Esophagus squamous epithelium (tissue), 5 donors: ENCODE measurements around the gene CELSR3. TPM values are rescaled to one million over a fixed set of nuclear protein-coding genes. Genes with fewer than 3 reads are reported as not detected.
A peak's percentile ranks its signal among the peaks of the same experiment; 100 is the strongest.

Experiments
- DNase-seq: peaks from one replicate; lab custom pipeline; 2025; lab: John Stamatoyannopoulos, UW
- H3K27ac ChIP-seq, 4 donors: fragments of 200-600 bp; sonication (generic); one replicate each; pipeline ENCODE4 v1.5.1; 2016 to 2019; ENCODE audit warnings: mild to moderate bottlenecking in 1 of 4
- H3K27me3 ChIP-seq, 4 donors: fragments of 200-600 bp; sonication (generic); 1 replicate in 3 of 4; 2 replicates in 1 of 4; pipeline versions ENCODE4 v1.5.1 to v1.6.0; 2017 to 2021; ENCODE audit warnings: antibody characterized with exemption in 1 of 4
- H3K36me3 ChIP-seq, 3 donors: fragments of 200-600 bp; sonication (generic); one replicate each; pipeline ENCODE4 v1.5.1; 2016 to 2019
- H3K4me1 ChIP-seq, 3 donors: fragments of 200-600 bp; sonication (generic); one replicate each; pipeline ENCODE4 v1.5.1; 2017 to 2019
- H3K4me3 ChIP-seq, 4 donors: fragments of 200-600 bp; sonication (generic); 1 replicate in 3 of 4; 2 replicates in 1 of 4; pipeline ENCODE4 v1.5.1; 2016 to 2019; ENCODE audit warnings: mild to moderate bottlenecking in 2 of 4, moderate library complexity in 1 of 4
- H3K9me3 ChIP-seq, 3 donors: fragments of 200-600 bp; sonication (generic); one replicate each; pipeline ENCODE4 v1.5.1; 2016 to 2019
- CTCF ChIP-seq, 6 experiments: fragments of 450-650 bp in 4 of 6; fragments of 200-600 bp in 2 of 6; sonication (generic) in 2 of 6; IDR thresholded peaks; one replicate each; pipeline ENCODE4 v1.5.1; 2016 to 2019; ENCODE audit warnings: antibody characterized with exemption in 6 of 6, mild to moderate bottlenecking in 4 of 6, moderate library complexity in 4 of 6
- POLR2A ChIP-seq, 4 donors: fragments of 450-650 bp; IDR thresholded peaks; one replicate each; pipeline ENCODE4 v1.6.1; 2017; ENCODE audit warnings: antibody characterized with exemption in 4 of 4, mild to moderate bottlenecking in 4 of 4, moderate library complexity in 3 of 4
- WGBS, 2 donors: methylation state at CpG; one replicate each; pipeline ENCODE4 v1.1.5; 2018; 5-methylcytosine and 5-hydroxymethylcytosine counted together
- intact Hi-C: fragments of 100-400 bp; cut with DNase I; formaldehyde crosslinking; loops from one replicate; pipeline ENCODE4 v1.15.0; 2022
- total RNA-seq, 4 donors: library from RNA; depleted of rRNA; stranded (reverse); fragments of >200 nt; gene quantifications; one replicate each; pipeline ENCODE4 v1.1.0, GENCODE V29; 2016
- donor health status: DM: yes; HTN: yes; CAD: no.

CELSR3 gene
- total RNA-seq, 4 donors from 2014 or later = 0.31 to 0.76 (median 0.45) TPM

GRCh38 chr3:48684054-48684349 lies 21.3 kb upstream of the CELSR3 start:
- Histone ChIP-seq H3K9me3 (no peaks in the 10 kb centered on the region), H3K27ac (peak overlapping the region in 2 of 4 donors; percentile 11 to 88), H3K4me3 (peak overlapping the region in 2 of 4 donors; percentile 87 to 93), H3K36me3 (peaks cover 10 to 59% (median 36%) of the 10 kb centered on the region in 3 donors), H3K4me1 (peaks cover 28 to 36% (median 29%) of the 10 kb centered on the region in 3 donors), H3K27me3 (no peaks in the 10 kb centered on the region)
- no peak for TF ChIP-seq POLR2A (IDR thresholded peaks at IDR 0.05)
- no peak for TF ChIP-seq CTCF (IDR thresholded peaks at IDR 0.05)
- no peak for DNase-seq
- WGBS, 2 donors = 67 to 78% methylated on average over 8 of the region's 8 CpGs
- intact Hi-C loops = no loop called here

GRCh38 chr3:48682786-48683185 lies 20.1 kb upstream of the CELSR3 start:
- no peaks in the 10 kb centered on the region for H3K27me3 ChIP-seq
- no peak overlapping the region for H3K27ac ChIP-seq
- DNase-seq = no peak
- H3K36me3 ChIP-seq = peaks cover 5 to 59% (median 33%) of the 10 kb centered on the region in 3 donors
- H3K4me1 ChIP-seq = peaks cover 28 to 36% (median 29%) of the 10 kb centered on the region in 3 donors
- H3K9me3 ChIP-seq = no peaks in the 10 kb centered on the region
- WGBS, 2 donors = 86 to 98% methylated on average over 1 to 8 of the region's 9 CpGs
- intact Hi-C loops = no loop called here
- no peak overlapping the region for H3K4me3 ChIP-seq
- TF ChIP-seq POLR2A (IDR thresholded peaks at IDR 0.05) (no peak), CTCF (IDR thresholded peaks at IDR 0.05) (no peak)

- no peaks in the 10 kb centered on the region for H3K27me3 ChIP-seq
- H3K4me3 ChIP-seq = no peak overlapping the region
- no peak for TF ChIP-seq POLR2A (IDR thresholded peaks at IDR 0.05)
- no peak for TF ChIP-seq CTCF (IDR thresholded peaks at IDR 0.05)
- H3K36me3 ChIP-seq = peaks cover 0 to 59% (median 29%) of the 10 kb centered on the region in 3 donors
- H3K9me3 ChIP-seq = no peaks in the 10 kb centered on the region
- intact Hi-C loops = no loop called here
- 96 to 98% methylated on average over 6 to 9 of the region's 17 CpGs for WGBS, 2 donors
- no peak for DNase-seq
- H3K27ac ChIP-seq = no peak overlapping the region
- H3K4me1 ChIP-seq = peaks cover 28 to 36% (median 29%) of the 10 kb centered on the region in 3 donors
Observed at GRCh38 chr3:48681974-48682610, 19.4 kb upstream of the CELSR3 start.

- 96% methylated on average over 4 of the region's 7 CpGs; no CpG with 5 or more reads in 1 of the 2 donors for WGBS, 2 donors
- Histone ChIP-seq H3K36me3 (peaks cover 0 to 64% (median 29%) of the 10 kb centered on the region in 3 donors), H3K27ac (no peak overlapping the region), H3K27me3 (no peaks in the 10 kb centered on the region), H3K4me1 (peaks cover 25 to 33% (median 27%) of the 10 kb centered on the region in 3 donors), H3K4me3 (no peak overlapping the region), H3K9me3 (no peaks in the 10 kb centered on the region)
- no peak for TF ChIP-seq POLR2A (IDR thresholded peaks at IDR 0.05)
- TF ChIP-seq CTCF (IDR thresholded peaks at IDR 0.05) = no peak
- DNase-seq = no peak
- intact Hi-C loops = no loop called here
Observed at GRCh38 chr3:48681541-48681880, 18.8 kb upstream of the CELSR3 start.

GRCh38 chr3:48680811-48681540 lies 18.3 kb upstream of the CELSR3 start:
- DNase-seq = no peak
- no peaks in the 10 kb centered on the region for H3K27me3 ChIP-seq
- no peak overlapping the region for H3K27ac ChIP-seq
- intact Hi-C loops = no loop called here
- no peaks in the 10 kb centered on the region for H3K9me3 ChIP-seq
- H3K4me1 ChIP-seq = peaks cover 22 to 27% (median 25%) of the 10 kb centered on the region in 3 donors
- H3K36me3 ChIP-seq = peaks cover 0 to 70% (median 29%) of the 10 kb centered on the region in 3 donors
- no peak for TF ChIP-seq POLR2A (IDR thresholded peaks at IDR 0.05)
- TF ChIP-seq CTCF (IDR thresholded peaks at IDR 0.05) = no peak
- no peak overlapping the region for H3K4me3 ChIP-seq
- WGBS, 2 donors = 92 to 95% methylated on average over 15 of the region's 17 CpGs
